ENCODE results near the gene SLC22A23.

DNA sequence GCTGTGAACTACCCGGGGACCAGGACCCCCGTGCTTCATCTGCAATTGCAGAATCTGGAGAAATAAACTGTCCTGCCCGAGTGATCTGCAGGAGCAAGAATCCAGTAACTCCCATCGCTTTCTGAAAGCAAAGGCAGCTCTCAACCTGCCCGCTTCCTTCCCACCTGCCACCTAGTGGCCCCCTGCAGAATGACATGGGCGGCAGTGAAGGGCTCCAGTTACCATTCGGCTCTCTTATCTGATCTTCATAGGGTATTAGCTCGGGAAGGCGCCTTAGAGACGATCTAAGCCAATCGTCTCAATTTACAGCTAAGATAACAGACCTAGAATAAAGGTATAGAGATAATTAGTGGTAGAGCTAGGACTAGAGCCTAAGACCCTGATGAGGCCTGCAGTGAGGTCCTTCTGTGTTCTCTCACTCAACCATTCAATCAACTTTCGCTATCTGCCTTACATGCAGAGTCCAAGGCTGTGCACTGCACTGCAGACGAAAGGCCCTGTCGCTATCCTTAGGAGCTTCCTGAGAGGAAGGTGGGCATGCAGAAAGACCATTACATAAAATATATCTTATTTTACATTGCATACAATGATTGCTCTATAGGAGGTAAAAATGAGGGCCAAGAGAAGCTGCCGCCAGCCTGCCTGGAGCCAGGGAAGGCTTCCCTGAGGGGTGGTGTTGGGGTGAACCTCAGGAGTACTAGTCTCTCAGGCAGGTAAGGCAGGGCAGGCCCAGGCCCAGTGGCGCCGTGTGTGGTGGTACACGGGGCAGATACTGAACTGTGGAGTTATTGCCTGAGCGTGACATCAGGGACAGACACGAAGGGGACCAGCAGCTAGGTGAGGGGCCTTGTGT, 205.2 kb downstream of the SLC22A23 start:
- TF ChIP-seq, protein P1, sequence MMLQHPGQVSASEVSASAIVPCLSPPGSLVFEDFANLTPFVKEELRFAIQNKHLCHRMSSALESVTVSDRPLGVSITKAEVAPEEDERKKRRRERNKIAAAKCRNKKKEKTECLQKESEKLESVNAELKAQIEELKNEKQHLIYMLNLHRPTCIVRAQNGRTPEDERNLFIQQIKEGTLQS (CRISPR knock-in tag; conservative IDR thresholded peaks at IDR 0.05): no peak
- TF ChIP-seq, protein P2, sequence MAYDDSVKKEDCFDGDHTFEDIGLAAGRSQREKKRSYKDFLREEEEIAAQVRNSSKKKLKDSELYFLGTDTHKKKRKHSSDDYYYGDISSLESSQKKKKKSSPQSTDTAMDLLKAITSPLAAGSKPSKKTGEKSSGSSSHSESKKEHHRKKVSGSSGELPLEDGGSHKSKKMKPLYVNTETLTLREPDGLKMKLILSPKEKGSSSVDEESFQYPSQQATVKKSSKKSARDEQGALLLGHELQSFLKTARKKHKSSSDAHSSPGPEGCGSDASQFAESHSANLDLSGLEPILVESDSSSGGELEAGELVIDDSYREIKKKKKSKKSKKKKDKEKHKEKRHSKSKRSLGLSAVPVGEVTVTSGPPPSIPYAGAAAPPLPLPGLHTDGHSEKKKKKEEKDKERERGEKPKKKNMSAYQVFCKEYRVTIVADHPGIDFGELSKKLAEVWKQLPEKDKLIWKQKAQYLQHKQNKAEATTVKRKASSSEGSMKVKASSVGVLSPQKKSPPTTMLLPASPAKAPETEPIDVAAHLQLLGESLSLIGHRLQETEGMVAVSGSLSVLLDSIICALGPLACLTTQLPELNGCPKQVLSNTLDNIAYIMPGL (CRISPR knock-in tag; IDR thresholded peaks at IDR 0.05): no peak
- TF ChIP-seq, protein P3, sequence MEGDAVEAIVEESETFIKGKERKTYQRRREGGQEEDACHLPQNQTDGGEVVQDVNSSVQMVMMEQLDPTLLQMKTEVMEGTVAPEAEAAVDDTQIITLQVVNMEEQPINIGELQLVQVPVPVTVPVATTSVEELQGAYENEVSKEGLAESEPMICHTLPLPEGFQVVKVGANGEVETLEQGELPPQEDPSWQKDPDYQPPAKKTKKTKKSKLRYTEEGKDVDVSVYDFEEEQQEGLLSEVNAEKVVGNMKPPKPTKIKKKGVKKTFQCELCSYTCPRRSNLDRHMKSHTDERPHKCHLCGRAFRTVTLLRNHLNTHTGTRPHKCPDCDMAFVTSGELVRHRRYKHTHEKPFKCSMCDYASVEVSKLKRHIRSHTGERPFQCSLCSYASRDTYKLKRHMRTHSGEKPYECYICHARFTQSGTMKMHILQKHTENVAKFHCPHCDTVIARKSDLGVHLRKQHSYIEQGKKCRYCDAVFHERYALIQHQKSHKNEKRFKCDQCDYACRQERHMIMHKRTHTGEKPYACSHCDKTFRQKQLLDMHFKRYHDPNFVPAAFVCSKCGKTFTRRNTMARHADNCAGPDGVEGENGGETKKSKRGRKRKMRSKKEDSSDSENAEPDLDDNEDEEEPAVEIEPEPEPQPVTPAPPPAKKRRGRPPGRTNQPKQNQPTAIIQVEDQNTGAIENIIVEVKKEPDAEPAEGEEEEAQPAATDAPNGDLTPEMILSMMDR (IDR thresholded peaks at IDR 0.05): peak; percentile 98
- TF ChIP-seq, protein P4, sequence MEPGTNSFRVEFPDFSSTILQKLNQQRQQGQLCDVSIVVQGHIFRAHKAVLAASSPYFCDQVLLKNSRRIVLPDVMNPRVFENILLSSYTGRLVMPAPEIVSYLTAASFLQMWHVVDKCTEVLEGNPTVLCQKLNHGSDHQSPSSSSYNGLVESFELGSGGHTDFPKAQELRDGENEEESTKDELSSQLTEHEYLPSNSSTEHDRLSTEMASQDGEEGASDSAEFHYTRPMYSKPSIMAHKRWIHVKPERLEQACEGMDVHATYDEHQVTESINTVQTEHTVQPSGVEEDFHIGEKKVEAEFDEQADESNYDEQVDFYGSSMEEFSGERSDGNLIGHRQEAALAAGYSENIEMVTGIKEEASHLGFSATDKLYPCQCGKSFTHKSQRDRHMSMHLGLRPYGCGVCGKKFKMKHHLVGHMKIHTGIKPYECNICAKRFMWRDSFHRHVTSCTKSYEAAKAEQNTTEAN (CRISPR knock-in tag; IDR thresholded peaks at IDR 0.05): no peak
- TF ChIP-seq, protein P5, sequence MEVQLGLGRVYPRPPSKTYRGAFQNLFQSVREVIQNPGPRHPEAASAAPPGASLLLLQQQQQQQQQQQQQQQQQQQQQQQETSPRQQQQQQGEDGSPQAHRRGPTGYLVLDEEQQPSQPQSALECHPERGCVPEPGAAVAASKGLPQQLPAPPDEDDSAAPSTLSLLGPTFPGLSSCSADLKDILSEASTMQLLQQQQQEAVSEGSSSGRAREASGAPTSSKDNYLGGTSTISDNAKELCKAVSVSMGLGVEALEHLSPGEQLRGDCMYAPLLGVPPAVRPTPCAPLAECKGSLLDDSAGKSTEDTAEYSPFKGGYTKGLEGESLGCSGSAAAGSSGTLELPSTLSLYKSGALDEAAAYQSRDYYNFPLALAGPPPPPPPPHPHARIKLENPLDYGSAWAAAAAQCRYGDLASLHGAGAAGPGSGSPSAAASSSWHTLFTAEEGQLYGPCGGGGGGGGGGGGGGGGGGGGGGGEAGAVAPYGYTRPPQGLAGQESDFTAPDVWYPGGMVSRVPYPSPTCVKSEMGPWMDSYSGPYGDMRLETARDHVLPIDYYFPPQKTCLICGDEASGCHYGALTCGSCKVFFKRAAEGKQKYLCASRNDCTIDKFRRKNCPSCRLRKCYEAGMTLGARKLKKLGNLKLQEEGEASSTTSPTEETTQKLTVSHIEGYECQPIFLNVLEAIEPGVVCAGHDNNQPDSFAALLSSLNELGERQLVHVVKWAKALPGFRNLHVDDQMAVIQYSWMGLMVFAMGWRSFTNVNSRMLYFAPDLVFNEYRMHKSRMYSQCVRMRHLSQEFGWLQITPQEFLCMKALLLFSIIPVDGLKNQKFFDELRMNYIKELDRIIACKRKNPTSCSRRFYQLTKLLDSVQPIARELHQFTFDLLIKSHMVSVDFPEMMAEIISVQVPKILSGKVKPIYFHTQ (CRISPR knock-in tag; IDR thresholded peaks at IDR 0.05): no peak
- TF ChIP-seq, protein P6, sequence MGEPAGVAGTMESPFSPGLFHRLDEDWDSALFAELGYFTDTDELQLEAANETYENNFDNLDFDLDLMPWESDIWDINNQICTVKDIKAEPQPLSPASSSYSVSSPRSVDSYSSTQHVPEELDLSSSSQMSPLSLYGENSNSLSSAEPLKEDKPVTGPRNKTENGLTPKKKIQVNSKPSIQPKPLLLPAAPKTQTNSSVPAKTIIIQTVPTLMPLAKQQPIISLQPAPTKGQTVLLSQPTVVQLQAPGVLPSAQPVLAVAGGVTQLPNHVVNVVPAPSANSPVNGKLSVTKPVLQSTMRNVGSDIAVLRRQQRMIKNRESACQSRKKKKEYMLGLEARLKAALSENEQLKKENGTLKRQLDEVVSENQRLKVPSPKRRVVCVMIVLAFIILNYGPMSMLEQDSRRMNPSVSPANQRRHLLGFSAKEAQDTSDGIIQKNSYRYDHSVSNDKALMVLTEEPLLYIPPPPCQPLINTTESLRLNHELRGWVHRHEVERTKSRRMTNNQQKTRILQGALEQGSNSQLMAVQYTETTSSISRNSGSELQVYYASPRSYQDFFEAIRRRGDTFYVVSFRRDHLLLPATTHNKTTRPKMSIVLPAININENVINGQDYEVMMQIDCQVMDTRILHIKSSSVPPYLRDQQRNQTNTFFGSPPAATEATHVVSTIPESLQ (CRISPR knock-in tag; IDR thresholded peaks at IDR 0.05): no peak
